Transverse colon (tissue), 4 donors: ENCODE measurements around the gene CENPB. TPM values are rescaled to one million over a fixed set of nuclear protein-coding genes. Genes with fewer than 3 reads are reported as not detected.

Experiments
- DNase-seq: peaks from one replicate; pipeline ENCODE4 v3.0.0-alpha.2; 2019
- H3K27ac ChIP-seq, 4 donors: fragments of 200-600 bp; sonication (generic); 2 replicates each; pipeline ENCODE4 v1.5.1; 2016 to 2018; ENCODE audit warnings: inconsistent platforms in 4 of 4
- H3K27me3 ChIP-seq: fragments of 200-600 bp; sonication (generic); 2 replicates; pipeline ENCODE4 v1.5.1; 2017; ENCODE audit warnings: inconsistent platforms
- H3K36me3 ChIP-seq, 4 donors: fragments of 200-600 bp; sonication (generic); 2 replicates each; pipeline ENCODE4 v1.5.1; 2017 to 2019; ENCODE audit warnings: inconsistent platforms in 4 of 4
- H3K4me1 ChIP-seq, 4 donors: fragments of 200-600 bp; sonication (generic); 2 replicates each; pipeline ENCODE4 v1.5.1; 2017 to 2020; ENCODE audit warnings: inconsistent platforms in 4 of 4
- H3K4me3 ChIP-seq, 4 donors: fragments of 200-600 bp; sonication (generic); 1 replicate in 1 of 4; 2 replicates in 3 of 4; pipeline versions ENCODE4 v1.5.1 to v1.6.1; 2017 to 2019; ENCODE audit warnings: inconsistent platforms in 4 of 4
- H3K9me3 ChIP-seq, 2 donors: fragments of 200-600 bp; sonication (generic); 2 replicates each; pipeline ENCODE4 v1.5.1; 2017 to 2019; ENCODE audit warnings: inconsistent platforms in 2 of 2
- CTCF ChIP-seq, 5 experiments: fragments of 200-600 bp in 3 of 5; fragments of 450-650 bp in 2 of 5; sonication (generic) in 3 of 5; IDR thresholded peaks; 1 replicate in 2 of 5; 2 replicates in 3 of 5; pipeline ENCODE4 v1.5.1; 2016 to 2017; ENCODE audit warnings: antibody characterized with exemption in 5 of 5, inconsistent platforms in 3 of 5, mild to moderate bottlenecking in 2 of 5, moderate library complexity in 1 of 5
- EP300 ChIP-seq: sonication (generic); formaldehyde crosslinking; IDR thresholded peaks from one replicate; pipeline ENCODE4 v1.6.1; 2017; ENCODE audit warnings: antibody characterized with exemption, low read depth
- POLR2A ChIP-seq: fragments of 450-650 bp; IDR thresholded peaks from one replicate; pipeline ENCODE4 v1.6.1; 2016; ENCODE audit warnings: antibody characterized with exemption, mild to moderate bottlenecking, moderate library complexity
- POLR2AphosphoS5 ChIP-seq, 3 donors: sonication (generic); formaldehyde crosslinking; IDR thresholded peaks; one replicate each; pipeline ENCODE4 v1.6.1; 2016; ENCODE audit warnings: antibody characterized with exemption in 3 of 3
- WGBS, 2 donors: methylation state at CpG; one replicate each; pipeline ENCODE4 v1.1.5; 2018; ENCODE audit warnings: low coverage in 1 of 2; 5-methylcytosine and 5-hydroxymethylcytosine counted together
- in situ Hi-C, 4 donors: fragments of 200-750 bp; cut with MboI; loops; one replicate each; pipeline versions ENCODE4 v1.15.0 to v1.15.1; 2017; ENCODE audit warnings: low sequenced_read_pairs in 3 of 4, low pct_ligation_motif_present in 1 of 4, low pct_unique_long_range_greater_than_20kb in 1 of 4
- intact Hi-C: fragments of 100-400 bp; cut with DNase I; formaldehyde crosslinking; loops from one replicate; pipeline ENCODE4 v1.15.1; 2023; ENCODE audit warnings: low total_unique reads
- total RNA-seq, 4 donors: library from RNA; depleted of rRNA; stranded (reverse); fragments of >200 nt; gene quantifications; one replicate each; pipeline ENCODE4 v1.1.0, GENCODE V29; 2016

CENPB gene
- total RNA-seq, 4 donors from 2014 or later, result 66.6 to 83.1 (median 72.8) TPM

- Histone ChIP-seq H3K36me3 (no peaks in the 10 kb centered on the region), H3K4me1 (peaks cover 0 to 13% (median 8%) of the 10 kb centered on the region in 4 donors), H3K27ac (no peak overlapping the region), H3K27me3 (peaks cover 4% of the 10 kb centered on the region), H3K4me3 (no peak overlapping the region), H3K9me3 (no peaks in the 10 kb centered on the region)
- no peak for DNase-seq
- in situ Hi-C loops, result no loop called here
- intact Hi-C loops, result no loop called here
- WGBS, 2 donors, result 62 to 63% methylated on average over 5 to 11 of the region's 11 CpGs
- no peak for TF ChIP-seq CTCF (IDR thresholded peaks at IDR 0.05)
- no peak for TF ChIP-seq POLR2A
- no peak for TF ChIP-seq POLR2AphosphoS5 (IDR thresholded peaks at IDR 0.05)
- no peak for TF ChIP-seq EP300
Observed at GRCh38 chr20:3738111-3739053, 48.2 kb downstream of the CENPB start.

- no peak overlapping the region for H3K4me3 ChIP-seq
- no peak for DNase-seq
- TF ChIP-seq POLR2A (no peak), EP300 (no peak), POLR2AphosphoS5 (IDR thresholded peaks at IDR 0.05) (no peak), CTCF (IDR thresholded peaks at IDR 0.05) (no peak)
- peaks cover 0 to 13% (median 8%) of the 10 kb centered on the region in 4 donors for H3K4me1 ChIP-seq
- WGBS, 2 donors, result 48% methylated on average over 4 of the region's 4 CpGs; no CpG with 5 or more reads in 1 of the 2 donors
- H3K9me3 ChIP-seq, result no peaks in the 10 kb centered on the region
- H3K27ac ChIP-seq, result no peak overlapping the region
- in situ Hi-C loops (no loop called here), intact Hi-C loops (no loop called here)
- H3K36me3 ChIP-seq, result no peaks in the 10 kb centered on the region
- H3K27me3 ChIP-seq, result peaks cover 26% of the 10 kb centered on the region
Observed at GRCh38 chr20:3735768-3736167, 50.8 kb downstream of the CENPB start.

GRCh38 chr20:3734111-3734843, 52.3 kb downstream of the CENPB start:
- DNase-seq, result peak; percentile 46
- intact Hi-C loops (no loop called here), in situ Hi-C loops (no loop called here)
- Histone ChIP-seq H3K4me3 (no peak overlapping the region), H3K27ac (peak overlapping the region in 3 of 4 donors; percentile 11 to 38 (median 31)), H3K4me1 (peaks cover 0 to 13% (median 8%) of the 10 kb centered on the region in 4 donors), H3K27me3 (peaks cover 26% of the 10 kb centered on the region), H3K36me3 (no peaks in the 10 kb centered on the region), H3K9me3 (no peaks in the 10 kb centered on the region)
- WGBS, 2 donors, result 0 to 57% methylated on average over 1 to 12 of the region's 12 CpGs
- TF ChIP-seq EP300 (no peak), POLR2A (no peak), CTCF (IDR thresholded peaks at IDR 0.05) (no peak), POLR2AphosphoS5 (IDR thresholded peaks at IDR 0.05) (no peak)

Other genes starting within 250 kb of the CENPB start
- not detected for gene GFRA4, start 123.3 kb downstream of the CENPB start, total RNA-seq
- 100 to 1,000 TPM in 1 of 4 donors, 10 to 100 TPM in 3; 15.0 to 150 (median 44.6) TPM for gene ADAM33, start 104.7 kb downstream of the CENPB start, total RNA-seq
- 10 to 100 TPM in 1 of 4 donors, 1 to 10 TPM in 3; 2.2 to 17.6 (median 7.9) TPM for gene SIGLEC1, start 74.1 kb downstream of the CENPB start, total RNA-seq
- 1 to 10 TPM in 3 of 4 donors, under 1 TPM in 1; 0.75 to 4.1 (median 2.7) TPM for gene HSPA12B, start 54.1 kb downstream of the CENPB start, total RNA-seq
- gene ADISSP, start 19.0 kb downstream of the CENPB start, total RNA-seq, result 10 to 100 TPM in 3 of 4 donors, 1 to 10 TPM in 1; 3.0 to 19.9 (median 16.3) TPM
- under 1 TPM in 1 of 4 donors, not detected in 3; 0.14 TPM for gene SPEF1, start 5.3 kb downstream of the CENPB start, total RNA-seq
- 10 to 100 TPM; 14.1 to 89.4 (median 39.5) TPM for gene CDC25B, start 9.6 kb upstream of the CENPB start, total RNA-seq
- gene AP5S1, start 33.8 kb upstream of the CENPB start, total RNA-seq, result 10 to 100 TPM in 3 of 4 donors, 1 to 10 TPM in 1; 9.1 to 38.5 (median 17.0) TPM
- gene MAVS, start 60.1 kb upstream of the CENPB start, total RNA-seq, result 100 to 1,000 TPM in 1 of 4 donors, 10 to 100 TPM in 3; 70.3 to 104 (median 81.8) TPM
- 10 to 100 TPM; 22.9 to 48.7 (median 38.2) TPM for gene PANK2, start 102.6 kb upstream of the CENPB start, total RNA-seq
- 1 to 10 TPM; 3.4 to 4.9 (median 3.9) TPM for gene RNF24, start 228.8 kb upstream of the CENPB start, total RNA-seq